Mononuclear cell (primary cell): ENCODE measurements around the gene DNAJB12. TPM values are rescaled to one million over a fixed set of nuclear protein-coding genes. Genes with fewer than 3 reads are reported as not detected.

ENCODE experiments used
- H3K27me3 ChIP-seq: 2 replicates; pipeline ENCODE4 v1.6.0; 2011; ENCODE audit warnings: low read length, control low read depth; ENCODE audit not compliant: insufficient read depth
- H3K4me1 ChIP-seq: 2 replicates; pipeline ENCODE4 v1.5.1; 2011; ENCODE audit warnings: mild to moderate bottlenecking, low read length, control low read depth; ENCODE audit not compliant: insufficient read depth
- H3K4me3 ChIP-seq: 2 replicates; pipeline ENCODE4 v1.5.1; 2011; ENCODE audit warnings: mild to moderate bottlenecking, low read length, moderate library complexity
- H3K9me3 ChIP-seq: 2 replicates; pipeline ENCODE4 v1.5.1; 2011; ENCODE audit warnings: low read depth, mild to moderate bottlenecking, control low read depth, low read length
- total RNA-seq: library from RNA; depleted of rRNA; stranded (reverse); fragments of >200 nt; gene quantifications from one replicate; pipeline ENCODE4 v1.2.3, GENCODE V29; 2012

Gene DNAJB12
- total RNA-seq, 1 donor, result 32.1 TPM

DNA sequence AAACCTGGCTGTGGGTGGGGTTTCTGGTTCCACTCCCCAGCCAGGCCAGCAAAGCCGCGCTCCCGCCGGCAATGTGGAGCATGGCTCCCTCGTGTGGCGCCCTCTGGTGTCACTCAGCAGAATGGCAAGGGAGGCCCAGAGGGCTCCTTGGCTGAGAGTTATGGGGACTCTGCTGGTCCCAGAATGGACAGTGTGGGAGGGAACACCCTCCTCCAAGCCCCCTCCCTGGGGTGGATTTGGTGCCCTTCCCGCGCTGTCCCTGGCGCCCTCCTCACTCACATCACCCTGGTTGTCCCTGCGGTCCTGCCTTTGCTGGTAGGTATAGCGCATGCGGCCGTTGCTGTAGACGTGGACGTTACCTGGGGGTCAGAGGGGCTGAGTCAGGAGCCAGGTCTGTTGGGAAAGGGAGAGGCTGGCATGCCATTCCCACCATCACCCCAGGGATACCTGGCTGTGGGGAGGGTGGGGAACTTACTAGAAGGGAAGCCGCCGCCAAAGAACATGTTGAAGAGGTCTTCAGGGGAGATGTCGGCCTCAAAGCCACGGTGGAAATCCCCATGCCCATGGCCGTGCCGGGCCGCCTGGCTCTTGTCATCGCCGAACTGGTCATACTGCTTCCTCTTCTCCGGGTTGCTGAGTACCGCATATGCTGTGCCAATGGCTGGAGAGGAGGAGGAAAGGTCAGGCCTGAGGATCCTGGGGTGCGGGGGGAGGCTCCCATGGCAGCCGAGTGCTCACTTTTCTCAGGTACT, 14.0 kb downstream of the DNAJB12 start:
- H3K9me3 ChIP-seq, result no peaks in the 10 kb centered on the region
- no peak overlapping the region for H3K4me3 ChIP-seq
- no peaks in the 10 kb centered on the region for H3K27me3 ChIP-seq
- peaks cover 32% of the 10 kb centered on the region for H3K4me1 ChIP-seq

DNA sequence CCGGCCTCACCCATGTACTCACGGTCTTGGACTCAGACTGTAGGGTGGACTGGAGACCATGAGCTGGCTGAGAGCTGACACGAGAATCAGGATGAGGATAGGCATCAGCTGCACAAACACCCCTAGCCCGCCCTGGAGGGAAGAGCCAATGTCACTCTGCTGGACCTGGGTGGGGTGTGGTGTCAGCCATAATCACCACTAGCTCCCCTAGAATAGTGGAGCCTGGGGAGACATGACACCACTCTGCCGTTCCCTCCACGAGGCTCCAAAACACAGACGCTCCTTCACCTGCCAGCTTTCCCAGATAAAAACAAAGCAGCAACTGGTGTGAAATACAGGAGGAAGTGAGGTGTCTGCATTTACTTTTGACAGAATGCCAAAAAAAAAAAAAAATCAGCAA, 16.5 kb downstream of the DNAJB12 start:
- Histone ChIP-seq H3K9me3 (no peaks in the 10 kb centered on the region), H3K4me1 (peaks cover 49% of the 10 kb centered on the region), H3K4me3 (no peak overlapping the region), H3K27me3 (no peaks in the 10 kb centered on the region)

DNA sequence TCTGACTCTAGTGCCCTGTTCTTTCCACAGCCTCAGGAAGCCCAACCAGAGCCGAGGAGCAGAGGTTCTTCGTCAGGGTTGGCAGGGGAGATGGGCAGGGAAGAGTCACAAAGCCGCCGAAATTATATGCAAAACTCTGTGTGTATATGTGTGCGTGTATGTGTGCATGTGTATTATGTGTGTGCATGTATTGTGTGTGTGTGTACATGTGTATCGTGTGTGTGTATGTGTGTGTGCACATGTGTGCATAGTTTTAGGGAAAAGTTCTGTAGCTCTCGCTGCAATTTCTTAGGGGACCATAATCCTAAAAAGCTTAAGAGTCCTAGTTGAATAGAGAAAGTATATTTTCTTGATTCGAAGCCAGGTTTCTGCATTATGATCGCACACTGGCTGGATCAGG, 17.0 kb downstream of the DNAJB12 start:
- no peaks in the 10 kb centered on the region for H3K27me3 ChIP-seq
- no peaks in the 10 kb centered on the region for H3K9me3 ChIP-seq
- no peak overlapping the region for H3K4me3 ChIP-seq
- peaks cover 53% of the 10 kb centered on the region for H3K4me1 ChIP-seq

DNA sequence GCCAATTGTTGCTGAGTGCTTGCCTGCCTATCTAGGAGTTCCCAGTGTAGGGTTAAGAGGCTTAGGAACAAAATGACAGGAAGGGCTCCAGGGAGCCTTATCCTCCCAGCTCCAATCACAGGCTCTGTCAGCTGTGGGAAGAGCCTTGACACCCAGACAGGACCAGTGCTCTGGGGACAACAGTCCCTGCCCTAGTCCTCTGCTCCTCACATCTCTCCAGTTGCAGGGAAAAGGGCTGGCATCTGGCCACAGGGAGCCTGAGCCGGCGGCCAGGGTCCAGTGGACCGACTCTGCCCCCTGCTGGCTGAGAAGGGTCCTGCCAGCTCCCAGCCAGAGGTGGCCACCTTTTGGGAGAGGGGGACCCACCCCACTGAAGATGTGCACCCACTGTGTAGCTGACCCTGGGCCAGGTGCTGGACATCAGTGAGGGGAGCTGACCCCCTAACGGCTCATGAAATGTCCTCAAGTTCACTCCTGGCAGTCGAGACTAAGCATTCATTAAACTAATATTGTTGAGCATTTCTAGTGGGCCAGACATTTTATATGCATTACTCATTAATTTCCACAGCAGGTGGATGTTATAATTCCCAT, 17.6 kb downstream of the DNAJB12 start:
- Histone ChIP-seq H3K4me1 (peaks cover 59% of the 10 kb centered on the region), H3K4me3 (no peak overlapping the region), H3K27me3 (no peaks in the 10 kb centered on the region), H3K9me3 (no peaks in the 10 kb centered on the region)

DNA sequence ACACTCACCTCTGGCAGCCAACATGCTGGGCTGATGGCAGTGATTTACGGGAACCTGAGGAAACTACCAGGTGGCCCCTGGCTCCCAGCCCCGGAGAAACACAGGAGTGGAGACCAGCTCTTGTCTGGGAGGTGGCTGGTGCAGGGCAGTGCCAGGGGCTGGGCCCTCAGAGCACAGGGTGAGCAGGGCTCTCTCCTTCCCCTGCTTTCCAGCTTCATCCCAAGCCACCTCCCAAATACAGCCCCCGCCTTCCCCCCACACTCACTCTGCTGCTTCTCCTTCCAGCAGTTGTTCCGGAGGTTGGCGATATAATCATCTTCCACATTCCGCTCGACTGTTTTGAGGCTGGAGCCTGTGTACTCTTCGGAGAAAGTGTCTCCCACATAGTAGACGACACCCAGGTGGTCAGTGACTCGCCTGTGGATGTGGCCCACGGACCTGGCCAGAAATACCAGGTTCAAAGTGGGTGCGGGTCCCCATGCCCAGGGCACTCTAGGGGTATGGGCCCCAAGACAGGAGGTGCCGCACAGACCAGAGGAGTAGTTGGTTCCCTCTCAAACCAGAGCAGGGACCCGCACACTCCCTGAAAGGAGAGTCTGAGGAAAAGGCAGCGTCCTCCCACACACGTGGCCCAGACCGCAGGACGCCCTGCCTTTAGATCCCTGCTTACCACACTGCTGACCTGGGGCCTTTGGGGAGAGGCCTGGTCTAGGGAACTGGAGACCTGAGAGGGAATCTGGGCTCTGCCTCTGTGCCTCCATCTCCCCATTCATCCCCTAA, 18.3 kb downstream of the DNAJB12 start:
- Histone ChIP-seq H3K9me3 (no peaks in the 10 kb centered on the region), H3K4me3 (no peak overlapping the region), H3K4me1 (peaks cover 66% of the 10 kb centered on the region), H3K27me3 (no peaks in the 10 kb centered on the region)

DNA sequence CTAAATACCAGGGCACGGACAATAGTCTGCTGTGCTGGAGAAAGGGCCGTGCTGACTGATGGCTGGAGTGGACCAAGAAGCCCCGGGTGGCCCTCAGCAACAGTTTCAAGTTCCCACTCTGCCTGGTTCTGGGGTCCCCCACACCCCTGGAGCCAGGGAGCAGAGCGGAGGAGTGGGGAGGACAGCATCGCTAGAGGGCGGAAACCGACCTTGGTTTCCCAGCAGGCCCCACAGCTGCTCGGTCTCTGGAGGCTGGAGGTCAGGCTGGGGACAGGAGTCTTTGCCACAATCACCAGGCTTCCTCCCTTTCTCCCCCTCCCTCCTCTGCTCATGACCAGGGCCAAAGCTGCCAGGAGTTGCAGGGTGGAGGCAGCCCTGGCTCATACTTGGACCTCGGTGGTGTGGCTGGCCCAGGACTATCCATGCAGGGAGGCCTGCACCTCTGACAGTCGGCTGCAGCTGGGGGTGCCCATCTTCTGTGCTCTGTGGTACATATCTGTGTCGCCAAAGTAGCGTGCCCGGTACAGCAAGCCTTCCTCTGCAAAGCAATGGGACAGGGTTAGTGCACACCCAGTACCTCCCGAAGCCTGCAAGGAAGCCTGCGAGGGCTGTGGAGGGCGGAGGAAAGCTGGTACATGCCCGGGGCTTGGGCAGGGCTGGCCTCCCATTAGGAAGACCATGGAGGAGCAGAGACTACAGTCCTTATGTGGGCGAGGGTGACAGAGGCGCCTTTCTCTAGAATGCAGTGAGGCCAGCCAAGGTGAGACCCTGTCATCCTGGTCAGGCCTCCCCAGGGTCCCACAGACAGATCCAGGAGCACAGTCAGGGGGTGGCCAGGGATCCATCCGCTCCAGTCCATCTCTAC, 19.1 kb downstream of the DNAJB12 start:
- H3K4me3 ChIP-seq, result no peak overlapping the region
- H3K4me1 ChIP-seq, result peaks cover 73% of the 10 kb centered on the region
- H3K27me3 ChIP-seq, result no peaks in the 10 kb centered on the region
- no peaks in the 10 kb centered on the region for H3K9me3 ChIP-seq

DNA sequence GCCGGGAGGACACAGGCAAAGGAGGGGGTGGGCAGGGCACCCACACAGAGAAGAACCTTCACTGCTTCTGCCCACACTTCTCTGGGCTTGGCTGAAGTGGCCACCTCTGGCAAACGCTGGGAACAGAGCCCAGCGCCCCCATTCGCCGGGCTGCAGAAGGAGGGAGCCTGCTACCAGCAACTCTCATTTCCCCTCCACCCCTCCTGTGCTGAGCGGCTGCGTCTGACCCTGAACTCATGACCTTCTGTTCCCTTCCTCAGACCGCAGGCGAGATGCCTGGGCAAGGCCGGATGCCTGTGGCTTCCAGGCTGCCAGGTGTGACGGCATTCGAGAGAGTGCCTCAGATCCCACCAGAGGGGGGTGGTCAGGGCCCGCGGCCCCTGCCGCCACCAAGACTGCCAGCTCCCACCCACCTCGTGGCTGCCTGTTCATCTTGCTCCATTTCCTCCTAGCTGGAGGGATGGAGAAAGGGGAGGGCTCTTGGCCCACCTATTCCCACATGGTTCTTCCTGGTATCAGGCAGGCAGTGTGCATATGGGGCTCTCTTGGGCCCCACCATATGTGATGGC, 19.8 kb downstream of the DNAJB12 start:
- peaks cover 75% of the 10 kb centered on the region for H3K4me1 ChIP-seq
- no peak overlapping the region for H3K4me3 ChIP-seq
- H3K9me3 ChIP-seq, result no peaks in the 10 kb centered on the region
- H3K27me3 ChIP-seq, result no peaks in the 10 kb centered on the region

DNA sequence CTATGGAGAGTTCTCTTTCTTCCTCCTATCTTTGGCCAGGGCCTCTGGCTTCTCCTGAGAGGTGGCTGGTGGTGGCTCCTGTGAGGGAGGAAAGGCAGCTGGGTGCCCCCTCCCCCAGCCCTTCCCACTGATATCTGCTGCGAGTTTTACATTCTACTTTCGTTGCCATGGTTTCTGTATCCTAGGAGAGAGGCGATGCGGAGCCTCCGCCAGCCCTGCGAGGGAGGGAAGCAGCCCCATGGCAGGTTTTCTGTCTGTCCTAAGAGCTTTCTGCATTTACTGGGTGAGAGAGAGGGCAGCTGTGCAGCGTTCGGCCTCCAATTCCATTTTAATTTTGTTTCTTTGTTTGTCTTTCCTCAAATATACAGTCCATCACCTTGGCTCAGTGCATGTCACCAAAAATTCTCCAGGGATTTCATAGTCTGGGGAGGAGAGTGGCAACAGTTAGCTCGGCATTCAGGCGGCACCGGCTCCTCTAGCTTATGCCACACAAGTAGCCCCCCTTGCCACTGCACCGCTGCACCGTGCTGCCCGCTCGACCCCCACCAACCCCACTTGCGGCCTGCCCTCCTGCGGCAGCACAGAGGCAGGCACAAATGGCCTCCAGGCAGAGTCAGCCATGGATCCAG, 20.4 kb downstream of the DNAJB12 start:
- no peaks in the 10 kb centered on the region for H3K27me3 ChIP-seq
- peaks cover 81% of the 10 kb centered on the region for H3K4me1 ChIP-seq
- H3K4me3 ChIP-seq, result no peak overlapping the region
- no peaks in the 10 kb centered on the region for H3K9me3 ChIP-seq

DNA sequence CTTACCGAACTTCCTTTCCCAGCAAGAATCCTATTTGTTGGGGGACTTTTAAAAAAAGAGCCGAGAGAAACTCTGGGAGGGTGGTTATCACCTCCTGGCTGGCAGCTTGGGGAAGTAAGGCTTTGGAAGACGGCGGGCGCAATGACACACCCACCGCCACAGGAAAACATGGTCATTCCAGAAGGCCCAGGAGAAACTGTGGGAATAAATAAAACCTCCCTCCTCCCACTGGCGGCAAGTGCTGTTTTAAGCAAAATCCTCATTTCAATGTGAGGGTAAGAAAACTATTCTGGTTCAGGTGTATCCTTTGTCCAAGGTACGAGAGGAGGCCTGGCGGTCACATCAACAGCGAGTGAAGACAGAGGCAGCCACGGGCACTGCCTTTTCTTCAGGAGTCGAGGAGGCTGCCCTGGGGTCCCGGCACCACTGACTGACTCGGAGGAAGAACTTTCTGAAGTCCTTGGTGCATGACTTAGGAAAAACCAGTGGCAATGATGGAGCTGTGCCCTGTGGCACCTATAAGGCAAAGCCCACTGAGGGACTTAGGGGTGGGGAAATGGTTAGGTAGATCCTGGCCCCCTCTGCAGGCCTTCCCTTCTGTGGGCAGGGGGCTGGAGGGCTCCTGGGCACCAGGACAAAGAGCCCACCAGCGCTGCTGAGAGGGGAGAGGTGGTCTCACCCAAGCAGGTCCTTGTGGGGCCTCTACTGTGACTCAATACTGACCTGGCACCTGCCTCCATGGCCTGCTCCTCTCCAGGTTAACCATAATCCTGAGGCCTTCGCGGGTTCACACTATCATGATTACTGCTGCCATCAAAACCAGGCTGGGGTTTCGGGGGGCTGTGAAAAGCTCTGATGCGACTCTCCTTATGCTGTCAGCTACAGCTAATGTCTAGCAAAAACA, 21.4 kb downstream of the DNAJB12 start:
- Histone ChIP-seq H3K4me1 (peaks cover 91% of the 10 kb centered on the region), H3K9me3 (no peaks in the 10 kb centered on the region), H3K27me3 (no peaks in the 10 kb centered on the region), H3K4me3 (no peak overlapping the region)

DNA sequence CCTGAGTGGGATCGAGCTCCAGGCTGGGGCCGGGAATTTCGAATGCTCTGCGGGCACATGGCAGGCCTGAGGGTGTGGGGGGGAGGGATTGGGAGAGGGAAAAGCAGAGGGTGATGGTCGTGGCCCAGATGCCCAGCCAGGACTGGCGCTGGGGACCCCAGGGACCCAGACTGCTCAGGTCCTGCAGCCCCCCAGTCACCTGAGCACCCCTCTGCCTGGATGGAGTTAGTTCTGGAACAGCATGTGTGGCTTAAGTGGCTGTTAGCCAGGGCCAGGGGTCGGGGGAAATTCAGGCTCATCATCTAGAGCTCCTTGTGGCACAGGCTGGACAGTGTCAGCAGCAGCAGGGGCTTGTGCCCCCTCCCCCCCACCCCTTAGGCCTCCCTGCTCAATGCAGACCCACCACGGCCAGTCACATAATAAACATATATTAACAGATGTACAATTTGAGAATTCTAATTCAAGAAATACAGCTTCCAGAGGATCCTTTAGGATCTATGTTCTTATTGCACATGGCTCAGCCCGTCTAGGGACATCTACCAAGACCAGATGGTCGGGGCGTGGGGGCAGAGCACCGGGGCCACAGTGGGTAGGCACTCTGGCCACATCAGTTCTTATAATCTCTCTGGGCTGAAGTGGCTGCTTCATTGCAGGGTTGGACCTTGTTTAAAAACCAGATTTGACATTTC, 22.2 kb downstream of the DNAJB12 start:
- Histone ChIP-seq H3K4me1 (peaks cover 99% of the 10 kb centered on the region), H3K4me3 (no peak overlapping the region)

DNA sequence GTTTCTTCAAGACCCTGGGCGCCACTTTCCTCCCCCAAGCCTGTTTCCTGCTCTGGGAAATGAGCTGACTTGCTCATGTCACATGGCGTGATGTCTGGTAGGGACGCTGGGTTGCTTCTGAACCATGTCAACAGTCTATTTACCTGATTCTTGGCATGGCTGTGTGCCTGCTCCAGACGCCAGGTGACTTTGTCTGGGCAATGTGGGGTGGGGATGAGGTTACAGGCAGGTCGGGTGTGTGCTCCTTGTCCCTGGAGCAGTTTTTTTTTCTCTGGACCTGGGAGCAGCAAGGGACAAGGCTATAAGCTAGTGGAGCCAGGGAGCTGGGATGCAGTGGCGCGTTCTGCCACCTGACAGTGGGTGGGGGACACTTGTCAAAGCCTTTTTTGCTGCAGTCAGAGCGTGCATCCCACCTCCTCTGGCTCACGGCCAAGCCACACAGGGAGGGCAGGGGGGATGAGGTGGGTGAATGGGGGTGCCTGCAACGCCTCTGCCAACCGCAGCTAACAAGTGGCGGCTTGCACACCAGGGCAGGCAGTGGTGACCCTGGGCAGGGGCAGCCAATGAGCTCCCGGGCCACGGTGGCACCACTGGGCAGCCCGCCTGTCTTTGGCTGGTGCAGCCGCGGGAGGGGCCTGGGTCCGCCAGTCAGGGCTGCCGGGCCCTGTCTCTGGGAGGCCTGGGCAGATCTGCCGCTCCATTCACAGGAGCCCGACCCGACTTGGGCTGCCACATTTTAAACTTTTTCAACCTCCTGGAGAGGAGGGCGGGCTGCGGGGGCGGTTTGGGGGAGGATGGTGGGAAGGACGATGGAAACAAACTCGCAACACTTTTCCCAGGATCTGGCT, 22.9 kb downstream of the DNAJB12 start:
- no peaks in the 10 kb centered on the region for H3K9me3 ChIP-seq
- H3K27me3 ChIP-seq, result no peaks in the 10 kb centered on the region
- peak overlapping the region; percentile 6 for H3K4me3 ChIP-seq
- H3K4me1 ChIP-seq, result peaks cover 100% of the 10 kb centered on the region

More for the DNA sequence above, 22.2 kb downstream of the DNAJB12 start:
- no peaks in the 10 kb centered on the region for H3K27me3 ChIP-seq
- no peaks in the 10 kb centered on the region for H3K9me3 ChIP-seq

DNA sequence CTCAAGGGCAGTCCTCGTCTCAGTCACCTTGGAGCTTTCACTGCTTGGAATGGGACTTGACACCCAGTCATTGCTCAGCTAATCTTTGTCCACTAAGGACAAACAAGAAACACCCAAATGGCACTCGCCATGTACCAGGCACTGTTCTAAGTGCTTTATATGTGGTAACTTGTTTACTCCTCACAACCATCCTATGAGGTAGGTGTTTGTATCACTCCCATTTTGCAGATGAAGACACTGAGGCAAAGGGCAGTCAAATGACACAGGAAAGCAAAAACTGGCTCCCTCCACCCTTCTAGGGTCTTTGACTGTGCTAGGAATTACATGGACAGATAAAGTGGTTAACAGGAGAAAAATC, 24.7 kb downstream of the DNAJB12 start:
- no peak overlapping the region for H3K4me3 ChIP-seq
- H3K4me1 ChIP-seq, result peaks cover 90% of the 10 kb centered on the region
- H3K9me3 ChIP-seq, result no peaks in the 10 kb centered on the region
- H3K27me3 ChIP-seq, result no peaks in the 10 kb centered on the region
